Ovary (tissue), 9 donors: Measurements from ENCODE around the gene SLC6A6. TPM values are rescaled to one million over a fixed set of nuclear protein-coding genes. Genes with fewer than 3 reads are reported as not detected.

Experiments used
- DNase-seq, 5 donors: peaks; one replicate each; pipeline ENCODE4 v3.0.0-alpha.2; 2019 to 2020
- H3K27ac ChIP-seq, 2 donors: fragments of 200-600 bp; one replicate each; pipeline versions ENCODE4 v1.5.1 to v1.8.0; 2019 to 2022
- H3K27me3 ChIP-seq: fragments of 200-600 bp; one replicate; pipeline ENCODE4 v1.8.0; 2022
- H3K36me3 ChIP-seq: fragments of 200-600 bp; sonication (generic); one replicate; pipeline ENCODE4 v1.5.1; 2019
- H3K4me1 ChIP-seq: one replicate; pipeline ENCODE4 v1.8.1; 2013; ENCODE audit warnings: mild to moderate bottlenecking, moderate library complexity; ENCODE audit not compliant: insufficient read depth
- H3K4me3 ChIP-seq: fragments of 200-600 bp; sonication (generic); one replicate; pipeline ENCODE4 v1.5.1; 2017
- H3K9me3 ChIP-seq, 2 donors: fragments of 200-600 bp in 1 of 2; sonication (generic) in 1 of 2; one replicate each; pipeline versions ENCODE4 v1.5.1 to v1.8.1; 2013 to 2019; ENCODE audit warnings: mild to moderate bottlenecking in 1 of 2, moderate library complexity in 1 of 2
- EP300 ChIP-seq: sonication (generic); formaldehyde crosslinking; IDR thresholded peaks from one replicate; pipeline ENCODE4 v1.6.1; 2017; ENCODE audit warnings: antibody characterized with exemption
- POLR2A ChIP-seq: fragments of 450-650 bp; IDR thresholded peaks from one replicate; pipeline ENCODE4 v1.6.1; 2017; ENCODE audit warnings: antibody characterized with exemption, mild to moderate bottlenecking, moderate library complexity
- WGBS, 3 donors: extraction: QIAGEN DNeasy Blood & Tissue Kit in 1 of 3; methylation state at CpG; one replicate each; pipeline versions ENCODE4 v1.1.5 to v1.1.7; 2013 to 2017; 5-methylcytosine and 5-hydroxymethylcytosine counted together
- intact Hi-C, 4 donors: fragments of 100-400 bp; cut with DNase I; formaldehyde crosslinking; loops; one replicate each; pipeline versions ENCODE4 v1.11.0 to v1.15.1; 2022 to 2023
- polyA plus RNA-seq, 2 donors: library from polyadenylated mRNA; stranded (reverse); fragments of 200-250 nt in 1 of 2; fragments of 350-450 nt in 1 of 2; fragmentation: Illumina TruSeq in 1 of 2; extraction: RNeasy Lipid Tissue Mini Kit (QIAGEN cat#74804) in 1 of 2; gene quantifications; one replicate each; pipeline ENCODE4 v1.2.3, GENCODE V29; 2013 to 2014
- total RNA-seq, 7 donors: library from RNA; depleted of rRNA in 2 of 7; stranded (reverse); fragments of >200 nt in 2 of 7; fragmentation: NEBNext Ultra II Directional in 3 of 7; extraction: Animal tissue kit (Norgen Biotek cat#: 25700) in 3 of 7; gene quantifications; one replicate each; pipeline versions ENCODE4 v1.1.0 to v1.2.4, GENCODE V29; 2016 to 2023
- TF ChIP-seq, protein P1 (sequence below), 3 donors: fragments of 450-650 bp in 2 of 3; fragments of 200-600 bp in 1 of 3; IDR thresholded peaks; one replicate each; pipeline versions ENCODE4 v1.5.1 to v1.8.0; 2016 to 2022; ENCODE audit warnings: antibody characterized with exemption in 3 of 3, mild to moderate bottlenecking in 1 of 3
- donor health status: DM: no; HTN: no; CAD: no; lungs with moderate emphysema.
- donor health status: DM: no; HTN: no; CAD: no.
- donor health status: Bipolar disorder and iron deficiency.
- donor health status: DM: yes; HTN: yes; CAD: no.
- donor health status: DM: no; HTN: no; CAD: no.
- donor health status: DM: yes; HTN: yes; CAD: no.

The SLC6A6 gene
- total and polyA plus RNA-seq, 9 donors = 32.5 to 141 (median 80.5) TPM

DNA sequence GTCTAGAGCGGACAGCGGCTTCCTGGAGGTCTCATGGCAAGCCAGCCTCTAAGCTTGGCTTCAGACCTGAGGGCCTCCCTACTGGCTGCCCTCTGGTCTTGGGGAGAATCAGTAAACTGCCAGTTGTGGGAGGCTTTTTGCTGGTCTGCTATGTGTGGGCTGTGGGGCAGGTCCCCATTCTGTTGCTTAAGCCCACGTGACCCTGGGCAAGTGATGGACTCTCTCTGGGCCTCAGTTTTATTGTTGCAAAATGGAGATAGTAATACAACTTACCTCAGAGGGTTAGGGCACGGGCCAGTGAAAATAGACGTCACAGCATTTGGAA lies 61.7 kb downstream of the SLC6A6 start:
- WGBS, 3 donors = 85 to 95% (median 90%) methylated on average over 5 of the region's 5 CpGs
- peak overlapping the region in 1 of 2 donors; percentile 53 for H3K27ac ChIP-seq
- H3K27me3 ChIP-seq = no peaks in the 10 kb centered on the region
- DNase-seq = no peak
- intact Hi-C loops = loop anchor here in 2 of 4 donors (5.0 kb wide), 2 partner anchors 62 to 262 kb away; partner anchors contain the start of gene SLC6A6 (in 1 of the 2)
- peaks cover 17% of the 10 kb centered on the region for H3K4me1 ChIP-seq
- H3K9me3 ChIP-seq = no peaks in the 10 kb centered on the region
- no peak for TF ChIP-seq EP300
- TF ChIP-seq, protein P1, sequence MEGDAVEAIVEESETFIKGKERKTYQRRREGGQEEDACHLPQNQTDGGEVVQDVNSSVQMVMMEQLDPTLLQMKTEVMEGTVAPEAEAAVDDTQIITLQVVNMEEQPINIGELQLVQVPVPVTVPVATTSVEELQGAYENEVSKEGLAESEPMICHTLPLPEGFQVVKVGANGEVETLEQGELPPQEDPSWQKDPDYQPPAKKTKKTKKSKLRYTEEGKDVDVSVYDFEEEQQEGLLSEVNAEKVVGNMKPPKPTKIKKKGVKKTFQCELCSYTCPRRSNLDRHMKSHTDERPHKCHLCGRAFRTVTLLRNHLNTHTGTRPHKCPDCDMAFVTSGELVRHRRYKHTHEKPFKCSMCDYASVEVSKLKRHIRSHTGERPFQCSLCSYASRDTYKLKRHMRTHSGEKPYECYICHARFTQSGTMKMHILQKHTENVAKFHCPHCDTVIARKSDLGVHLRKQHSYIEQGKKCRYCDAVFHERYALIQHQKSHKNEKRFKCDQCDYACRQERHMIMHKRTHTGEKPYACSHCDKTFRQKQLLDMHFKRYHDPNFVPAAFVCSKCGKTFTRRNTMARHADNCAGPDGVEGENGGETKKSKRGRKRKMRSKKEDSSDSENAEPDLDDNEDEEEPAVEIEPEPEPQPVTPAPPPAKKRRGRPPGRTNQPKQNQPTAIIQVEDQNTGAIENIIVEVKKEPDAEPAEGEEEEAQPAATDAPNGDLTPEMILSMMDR (IDR thresholded peaks at IDR 0.05) = no peak
- TF ChIP-seq POLR2A = no peak
- H3K4me3 ChIP-seq = no peak overlapping the region
- H3K36me3 ChIP-seq = no peaks in the 10 kb centered on the region

GRCh38 chr3:14464521-14464920 lies 62.1 kb downstream of the SLC6A6 start:
- intact Hi-C loops = loop anchor here in 2 of 4 donors (5.0 kb wide), 2 partner anchors 62 to 262 kb away; partner anchors contain the start of gene SLC6A6 (in 1 of the 2)
- H3K27me3 ChIP-seq = no peaks in the 10 kb centered on the region
- H3K27ac ChIP-seq = peak overlapping the region in 1 of 2 donors; percentile 53
- no peak overlapping the region for H3K4me3 ChIP-seq
- H3K9me3 ChIP-seq = no peaks in the 10 kb centered on the region
- WGBS, 3 donors = 91 to 94% (median 92%) methylated on average over 4 of the region's 4 CpGs
- no peak for TF ChIP-seq POLR2A
- TF ChIP-seq, protein P1 (IDR thresholded peaks at IDR 0.05) = no peak
- no peak for TF ChIP-seq EP300
- DNase-seq = no peak
- no peaks in the 10 kb centered on the region for H3K36me3 ChIP-seq
- peaks cover 17% of the 10 kb centered on the region for H3K4me1 ChIP-seq

GRCh38 chr3:14465425-14465824 lies 63.0 kb downstream of the SLC6A6 start:
- H3K27me3 ChIP-seq = no peaks in the 10 kb centered on the region
- H3K4me1 ChIP-seq = peaks cover 15% of the 10 kb centered on the region
- no peak for DNase-seq
- no peak overlapping the region for H3K4me3 ChIP-seq
- TF ChIP-seq EP300 (no peak), POLR2A (no peak)
- TF ChIP-seq, protein P1 (IDR thresholded peaks at IDR 0.05) = no peak
- H3K9me3 ChIP-seq = no peaks in the 10 kb centered on the region
- WGBS, 3 donors = 91 to 94% (median 93%) methylated on average over 3 of the region's 3 CpGs
- intact Hi-C loops = loop anchor here in 3 of 4 donors (5.0 kb wide), 2 partner anchors 203 to 263 kb away; no protein-coding TSS in a partner anchor
- peak overlapping the region in 1 of 2 donors; percentile 27 for H3K27ac ChIP-seq
- H3K36me3 ChIP-seq = no peaks in the 10 kb centered on the region

GRCh38 chr3:14466179-14466903 lies 63.9 kb downstream of the SLC6A6 start:
- 77 to 90% (median 81%) methylated on average over 23 of the region's 23 CpGs for WGBS, 3 donors
- no peak for DNase-seq
- Histone ChIP-seq H3K27ac (peak overlapping the region in 1 of 2 donors; percentile 44), H3K4me3 (no peak overlapping the region), H3K27me3 (no peaks in the 10 kb centered on the region), H3K9me3 (no peaks in the 10 kb centered on the region), H3K4me1 (peaks cover 8% of the 10 kb centered on the region), H3K36me3 (no peaks in the 10 kb centered on the region)
- intact Hi-C loops = loop anchor here in 3 of 4 donors (2.0 to 5.0 kb wide), 3 partner anchors 204 to 264 kb away; no protein-coding TSS in a partner anchor
- TF ChIP-seq POLR2A (no peak), EP300 (no peak)
- TF ChIP-seq, protein P1 (IDR thresholded peaks at IDR 0.05) = no peak
